ENCODE data around the gene AQP4.

AQP4 gene

DNA sequence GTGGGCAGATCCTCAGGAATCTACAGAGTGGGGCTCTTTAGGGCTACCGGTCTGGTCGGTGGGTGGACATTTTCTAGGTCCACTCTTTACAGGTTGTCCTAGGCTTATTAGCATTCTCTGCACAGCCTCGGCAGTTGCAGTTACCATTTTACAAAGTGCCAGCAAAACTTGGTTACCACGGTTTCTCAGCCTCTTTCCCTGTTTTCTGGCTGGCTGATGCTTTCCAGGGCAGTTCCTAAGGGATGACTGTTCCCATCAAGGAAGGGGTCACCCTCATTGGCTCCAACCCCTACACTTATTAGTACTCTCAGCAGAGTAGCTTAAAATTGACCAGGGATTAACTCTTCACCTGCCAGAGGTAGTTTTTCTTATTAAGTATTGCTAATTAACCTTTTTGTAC is 2.0 kb upstream of the AQP4 start:
- DNase-seq (ENCODE audit: low read depth) = no peak
- TF ChIP-seq, protein P1, sequence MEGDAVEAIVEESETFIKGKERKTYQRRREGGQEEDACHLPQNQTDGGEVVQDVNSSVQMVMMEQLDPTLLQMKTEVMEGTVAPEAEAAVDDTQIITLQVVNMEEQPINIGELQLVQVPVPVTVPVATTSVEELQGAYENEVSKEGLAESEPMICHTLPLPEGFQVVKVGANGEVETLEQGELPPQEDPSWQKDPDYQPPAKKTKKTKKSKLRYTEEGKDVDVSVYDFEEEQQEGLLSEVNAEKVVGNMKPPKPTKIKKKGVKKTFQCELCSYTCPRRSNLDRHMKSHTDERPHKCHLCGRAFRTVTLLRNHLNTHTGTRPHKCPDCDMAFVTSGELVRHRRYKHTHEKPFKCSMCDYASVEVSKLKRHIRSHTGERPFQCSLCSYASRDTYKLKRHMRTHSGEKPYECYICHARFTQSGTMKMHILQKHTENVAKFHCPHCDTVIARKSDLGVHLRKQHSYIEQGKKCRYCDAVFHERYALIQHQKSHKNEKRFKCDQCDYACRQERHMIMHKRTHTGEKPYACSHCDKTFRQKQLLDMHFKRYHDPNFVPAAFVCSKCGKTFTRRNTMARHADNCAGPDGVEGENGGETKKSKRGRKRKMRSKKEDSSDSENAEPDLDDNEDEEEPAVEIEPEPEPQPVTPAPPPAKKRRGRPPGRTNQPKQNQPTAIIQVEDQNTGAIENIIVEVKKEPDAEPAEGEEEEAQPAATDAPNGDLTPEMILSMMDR (IDR thresholded peaks at IDR 0.05; ENCODE audit: low read length, missing control alignments) = no peak
- H3K4me3 ChIP-seq (replicated peaks; ENCODE audit: low read depth, low read length) = no peak overlapping the region

DNA sequence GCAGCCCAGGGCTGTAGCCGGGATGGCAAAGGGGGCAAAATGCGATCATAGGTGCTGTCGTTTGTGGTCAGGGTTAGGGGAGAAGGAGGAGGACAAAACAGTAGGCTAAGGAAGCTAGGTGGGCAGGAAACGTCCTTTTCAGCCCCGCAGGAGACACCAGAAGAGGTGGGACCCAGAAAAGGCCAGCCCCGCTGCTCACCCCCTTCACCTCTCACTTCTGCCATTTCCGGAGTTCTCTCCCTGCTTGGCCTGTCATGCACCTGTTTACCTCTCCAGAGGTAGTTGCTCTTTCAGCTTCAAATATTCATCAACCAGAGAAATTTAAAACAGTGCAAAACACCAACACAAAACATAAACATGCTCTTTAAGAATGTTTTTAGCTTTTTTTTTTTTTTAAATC is 849 bp downstream of the AQP4 start:
- DNase-seq (ENCODE audit: low read depth) = no peak
- H3K4me3 ChIP-seq (replicated peaks; ENCODE audit: low read depth, low read length) = no peak overlapping the region
- TF ChIP-seq, protein P1 (IDR thresholded peaks at IDR 0.05; ENCODE audit: low read length, missing control alignments) = no peak

DNA sequence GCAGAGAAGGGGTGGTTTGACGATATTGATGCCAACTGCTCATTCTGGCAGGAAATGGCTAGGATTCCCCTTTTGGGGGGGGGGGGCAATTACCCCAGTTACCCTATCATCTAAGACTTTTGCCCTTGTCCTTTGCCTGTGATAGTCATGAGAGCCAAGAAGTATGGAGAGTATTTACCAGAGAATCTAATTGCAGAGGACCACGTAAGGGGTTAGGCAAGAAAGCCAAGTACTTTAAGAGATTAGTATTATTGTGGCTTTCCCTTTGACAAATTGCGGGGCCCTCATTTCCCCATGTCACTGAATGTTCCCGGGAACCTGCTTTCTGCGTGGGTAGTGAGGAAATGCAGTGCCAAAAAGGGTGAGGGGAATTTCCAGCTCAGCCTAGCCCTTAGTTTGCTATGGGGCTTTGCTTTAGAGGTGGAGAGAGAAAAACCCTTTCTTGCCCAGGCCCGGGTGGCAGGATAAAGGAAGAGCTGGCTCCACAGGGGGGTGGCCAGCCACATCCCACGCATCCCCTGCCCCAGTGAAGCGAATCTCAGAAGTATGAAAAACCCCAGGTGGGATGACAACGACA is 1.5 kb downstream of the AQP4 start:
- DNase-seq (ENCODE audit: low read depth) = no peak
- H3K4me3 ChIP-seq (replicated peaks; ENCODE audit: low read depth, low read length) = no peak overlapping the region
- TF ChIP-seq, protein P1 (IDR thresholded peaks at IDR 0.05; ENCODE audit: low read length, missing control alignments) = no peak

DNA sequence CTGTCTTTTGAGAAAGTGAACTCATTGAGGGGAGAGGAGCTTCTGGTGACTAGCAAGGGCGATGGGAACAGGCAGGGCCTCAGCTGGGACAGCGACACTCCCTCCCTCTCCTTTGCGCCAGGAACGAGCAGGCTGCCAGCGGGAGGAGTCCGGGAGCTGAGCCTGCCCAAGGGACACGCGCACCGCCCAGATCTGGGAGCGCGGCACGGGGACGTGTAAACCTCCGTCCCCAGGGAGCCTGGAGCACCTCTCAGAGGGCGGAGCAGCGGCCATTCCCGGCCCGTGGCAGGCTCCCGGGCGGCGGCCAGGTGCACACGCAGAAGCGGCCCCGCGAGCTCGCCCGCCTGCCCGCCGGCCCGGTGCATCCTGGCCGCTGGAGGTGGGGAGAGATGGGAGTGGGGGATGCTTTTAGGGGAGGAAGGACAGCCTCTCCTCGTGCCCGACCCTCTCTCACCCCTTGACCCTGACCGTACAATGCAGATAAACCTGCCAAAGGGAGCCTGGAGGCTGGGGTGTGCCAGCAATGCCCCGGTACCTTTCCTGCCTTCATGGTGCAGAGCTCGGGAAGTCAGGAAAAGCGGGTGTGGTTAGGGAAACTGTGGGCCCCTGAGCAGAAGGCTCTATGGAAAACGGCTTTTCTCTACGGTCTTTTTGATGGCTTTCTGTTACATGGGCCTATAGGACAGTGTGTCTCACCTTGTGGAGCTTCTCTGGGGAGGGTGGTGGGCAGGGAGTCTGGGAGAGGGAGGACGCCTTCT is 2.2 kb downstream of the AQP4 start:
- no peak for DNase-seq (ENCODE audit: low read depth)
- H3K4me3 ChIP-seq (replicated peaks; ENCODE audit: low read depth, low read length) = no peak overlapping the region
- TF ChIP-seq, protein P1 (IDR thresholded peaks at IDR 0.05; ENCODE audit: low read length, missing control alignments) = no peak

DNA sequence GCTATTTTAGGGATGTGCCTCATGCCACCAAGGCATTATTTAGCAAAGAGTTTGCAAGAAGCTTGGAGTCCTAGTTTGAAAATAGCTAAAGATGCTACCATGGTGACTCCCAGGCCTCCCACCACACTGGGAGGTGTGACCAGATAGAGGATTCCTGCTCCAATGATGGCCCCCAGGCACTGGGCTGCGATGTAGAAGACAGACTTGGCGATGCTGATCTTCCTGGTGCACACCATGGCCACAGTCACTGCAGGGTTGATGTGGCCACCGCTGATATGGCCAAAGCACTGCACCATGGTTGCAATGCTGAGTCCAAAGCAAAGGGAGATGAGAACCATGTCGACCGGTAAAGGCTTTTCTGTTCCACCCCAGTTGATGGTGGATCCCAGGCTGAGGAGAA is 3.4 kb downstream of the AQP4 start:
- DNase-seq (ENCODE audit: low read depth) = no peak
- TF ChIP-seq, protein P1 (IDR thresholded peaks at IDR 0.05; ENCODE audit: low read length, missing control alignments) = no peak
- H3K4me3 ChIP-seq (replicated peaks; ENCODE audit: low read depth, low read length) = no peak overlapping the region

DNA sequence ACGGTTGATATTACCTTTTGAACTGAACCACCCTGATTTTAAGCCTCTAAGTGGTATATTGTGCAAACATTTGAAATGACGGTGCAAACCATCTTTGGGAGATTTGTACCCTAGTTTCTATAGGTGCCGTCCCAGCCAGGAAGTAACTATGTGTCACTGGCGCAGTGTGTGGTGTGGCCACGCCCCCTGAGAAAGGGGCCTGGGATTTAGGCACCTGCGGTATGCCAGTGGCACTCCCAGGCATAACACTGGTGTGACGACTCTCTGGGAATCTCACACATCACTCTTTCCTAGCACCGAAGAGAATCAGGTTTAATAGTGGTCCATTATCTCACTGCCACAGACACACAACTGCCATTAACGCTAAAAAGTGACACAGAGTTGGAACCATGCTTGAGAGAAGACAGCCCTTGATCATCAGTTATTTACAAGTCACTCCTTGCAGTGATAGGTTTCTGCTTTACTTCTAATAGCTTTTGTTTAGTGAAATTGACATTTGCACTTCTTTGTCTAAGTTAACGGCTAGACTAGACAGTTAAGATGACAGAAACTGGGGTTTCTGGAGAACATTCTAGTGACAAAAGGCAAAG is 11.1 kb downstream of the AQP4 start:
- no peak overlapping the region for H3K4me3 ChIP-seq (replicated peaks; ENCODE audit: low read depth, low read length)
- no peak for DNase-seq (ENCODE audit: low read depth)
- TF ChIP-seq, protein P1 (IDR thresholded peaks at IDR 0.05; ENCODE audit: low read length, missing control alignments) = no peak

Measured in fibroblast of pulmonary artery (primary cell).